ENCODE measurements around the gene CCDC85C.

Gene CCDC85C

GRCh38 chr14:99516871-99517642 is 87.0 kb downstream of the CCDC85C start:
- TF ChIP-seq CTCF (IDR thresholded peaks at IDR 0.05; ENCODE audit: low read depth, low read length): no peak
- no peak for DNase-seq (ENCODE audit: extremely low read depth, low read depth)

GRCh38 chr14:99516156-99516870 is 87.7 kb downstream of the CCDC85C start:
- no peak for TF ChIP-seq CTCF (IDR thresholded peaks at IDR 0.05; ENCODE audit: low read depth, low read length)
- DNase-seq (ENCODE audit: extremely low read depth, low read depth): no peak

GRCh38 chr14:99515301-99516155 is 88.5 kb downstream of the CCDC85C start:
- DNase-seq (ENCODE audit: extremely low read depth, low read depth): no peak
- no peak for TF ChIP-seq CTCF (IDR thresholded peaks at IDR 0.05; ENCODE audit: low read depth, low read length)

GRCh38 chr14:99514552-99515300 is 89.3 kb downstream of the CCDC85C start:
- no peak for DNase-seq (ENCODE audit: extremely low read depth, low read depth)
- no peak for TF ChIP-seq CTCF (IDR thresholded peaks at IDR 0.05; ENCODE audit: low read depth, low read length)

- DNase-seq (ENCODE audit: extremely low read depth, low read depth): no peak
- TF ChIP-seq CTCF (IDR thresholded peaks at IDR 0.05; ENCODE audit: low read depth, low read length): no peak
Observed at GRCh38 chr14:99513946-99514551, 90.0 kb downstream of the CCDC85C start.

GRCh38 chr14:99513183-99513694 is 90.8 kb downstream of the CCDC85C start:
- no peak for TF ChIP-seq CTCF (IDR thresholded peaks at IDR 0.05; ENCODE audit: low read depth, low read length)
- DNase-seq (ENCODE audit: extremely low read depth, low read depth): no peak

Measured in AG09319 (cell line).